ENCODE measurements around the gene RGL1. TPM values are rescaled to one million over a fixed set of nuclear protein-coding genes. Genes with fewer than 3 reads are reported as not detected.
A peak's percentile ranks its signal among the peaks of the same experiment; 100 is the strongest.

RGL1 gene
- total and polyA plus RNA-seq, 2 experiments from 2014 or later: 17.9 to 30.7 TPM

GRCh38 chr1:183925947-183926346 lies 121.0 kb downstream of the RGL1 start:
- TF ChIP-seq EZH2 (IDR thresholded peaks at IDR 0.05; ENCODE audit: borderline replicate concordance) (no peak), CTCF (IDR thresholded peaks at IDR 0.05; ENCODE audit: poor library complexity) (no peak), EZH2phosphoT487 (IDR thresholded peaks at IDR 0.05; ENCODE audit: low read depth, severe bottlenecking, unreplicated experiment) (no peak)
- WGBS (ENCODE audit: low lambda C conversion rate, missing lambda C conversion rate): 40% methylated on average over 8 of the region's 8 CpGs
- no peaks in the 10 kb centered on the region for H4K20me1 ChIP-seq (ENCODE audit: insufficient read depth, poor library complexity, severe bottlenecking)
- H3K4me3 ChIP-seq: no peak overlapping the region
- H3K27me3 ChIP-seq: no peaks in the 10 kb centered on the region
- peak; percentile 21 for DNase-seq (ENCODE audit: low spot score)
- no peaks in the 10 kb centered on the region for H3K9me2 ChIP-seq (replicated peaks; ENCODE audit: insufficient read depth)
- H2AFZ ChIP-seq: no peak overlapping the region
- H3K4me1 ChIP-seq (ENCODE audit: insufficient read depth): peaks cover 8% of the 10 kb centered on the region
- no peaks in the 10 kb centered on the region for H3K9me3 ChIP-seq (ENCODE audit: low read depth)
- no peaks in the 10 kb centered on the region for H3K79me2 ChIP-seq
- H3K27ac ChIP-seq: peak overlapping the region; percentile 90
- peak overlapping the region; percentile 50 for H3K4me2 ChIP-seq
- no peaks in the 10 kb centered on the region for H3K36me3 ChIP-seq (replicated peaks; ENCODE audit: insufficient read depth, low read depth)

- WGBS (ENCODE audit: low lambda C conversion rate, missing lambda C conversion rate): 63% methylated on average over 5 of the region's 5 CpGs
- no peak overlapping the region for H2AFZ ChIP-seq
Observed at GRCh38 chr1:183926983-183927382, 122.1 kb downstream of the RGL1 start.

GRCh38 chr1:183931646-183932271 lies 126.8 kb downstream of the RGL1 start:
- DNase-seq (ENCODE audit: low spot score): no peak
- no peaks in the 10 kb centered on the region for H3K27me3 ChIP-seq
- H3K4me1 ChIP-seq (ENCODE audit: insufficient read depth): peaks cover 5% of the 10 kb centered on the region
- H3K36me3 ChIP-seq (replicated peaks; ENCODE audit: insufficient read depth, low read depth): no peaks in the 10 kb centered on the region
- no peak overlapping the region for H3K27ac ChIP-seq
- H3K4me2 ChIP-seq: no peak overlapping the region
- H4K20me1 ChIP-seq (ENCODE audit: insufficient read depth, poor library complexity, severe bottlenecking): no peaks in the 10 kb centered on the region
- no peaks in the 10 kb centered on the region for H3K9me2 ChIP-seq (replicated peaks; ENCODE audit: insufficient read depth)
- H2AFZ ChIP-seq: no peak overlapping the region
- no peaks in the 10 kb centered on the region for H3K79me2 ChIP-seq
- no peak overlapping the region for H3K4me3 ChIP-seq
- TF ChIP-seq EZH2 (IDR thresholded peaks at IDR 0.05; ENCODE audit: borderline replicate concordance) (no peak), EZH2phosphoT487 (IDR thresholded peaks at IDR 0.05; ENCODE audit: low read depth, severe bottlenecking, unreplicated experiment) (no peak), CTCF (IDR thresholded peaks at IDR 0.05; ENCODE audit: poor library complexity) (no peak)
- WGBS (ENCODE audit: low lambda C conversion rate, missing lambda C conversion rate): 80% methylated on average over 2 of the region's 2 CpGs
- H3K9me3 ChIP-seq (ENCODE audit: low read depth): no peaks in the 10 kb centered on the region

More at GRCh38 chr1:183926983-183927382, 122.1 kb downstream of the RGL1 start:
- Histone ChIP-seq H3K79me2 (no peaks in the 10 kb centered on the region), H3K4me1 (ENCODE audit: insufficient read depth) (peaks cover 8% of the 10 kb centered on the region), H3K27me3 (no peaks in the 10 kb centered on the region), H3K36me3 (replicated peaks; ENCODE audit: insufficient read depth, low read depth) (no peaks in the 10 kb centered on the region), H3K4me2 (peak overlapping the region; percentile 50), H3K4me3 (no peak overlapping the region), H3K9me2 (replicated peaks; ENCODE audit: insufficient read depth) (no peaks in the 10 kb centered on the region), H3K27ac (peak overlapping the region; percentile 90), H4K20me1 (ENCODE audit: insufficient read depth, poor library complexity, severe bottlenecking) (no peaks in the 10 kb centered on the region), H3K9me3 (ENCODE audit: low read depth) (no peaks in the 10 kb centered on the region)
- DNase-seq (ENCODE audit: low spot score): peak; percentile 56
- no peak for TF ChIP-seq EZH2 (IDR thresholded peaks at IDR 0.05; ENCODE audit: borderline replicate concordance)
- no peak for TF ChIP-seq CTCF (IDR thresholded peaks at IDR 0.05; ENCODE audit: poor library complexity)
- no peak for TF ChIP-seq EZH2phosphoT487 (IDR thresholded peaks at IDR 0.05; ENCODE audit: low read depth, severe bottlenecking, unreplicated experiment)
